HT-29 (cell line): Measurements from ENCODE around the gene WNT5A. TPM values are rescaled to one million over a fixed set of nuclear protein-coding genes. Genes with fewer than 3 reads are reported as not detected.

Experiments
- DNase-seq: peaks from one replicate; pipeline ENCODE4 v3.0.0-alpha.2; 2015; ENCODE audit warnings: low spot score
- total RNA-seq: library from RNA; depleted of rRNA; stranded (reverse); fragments of >200 nt; shearing (Covaris generic); gene quantifications from 2 replicates; pipeline ENCODE4 v1.2.3, GENCODE V29; 2014; rRNA removed

The WNT5A gene
- not detected in 2 replicates for total RNA-seq

GRCh38 chr3:55486857-55487380, at the start of gene WNT5A:
Gene WNT5A (minus strand): TSS chr3:55487306. CDS start chr3:55486985, 321 bp downstream.
- no peak for DNase-seq

- no peak for DNase-seq
Observed at GRCh38 chr3:55534876-55535275, 47.8 kb upstream of the WNT5A start.

GRCh38 chr3:55532806-55533205, 45.7 kb upstream of the WNT5A start:
- no peak for DNase-seq

- no peak for DNase-seq
Observed at GRCh38 chr3:55531321-55531720, 44.2 kb upstream of the WNT5A start.

DNA sequence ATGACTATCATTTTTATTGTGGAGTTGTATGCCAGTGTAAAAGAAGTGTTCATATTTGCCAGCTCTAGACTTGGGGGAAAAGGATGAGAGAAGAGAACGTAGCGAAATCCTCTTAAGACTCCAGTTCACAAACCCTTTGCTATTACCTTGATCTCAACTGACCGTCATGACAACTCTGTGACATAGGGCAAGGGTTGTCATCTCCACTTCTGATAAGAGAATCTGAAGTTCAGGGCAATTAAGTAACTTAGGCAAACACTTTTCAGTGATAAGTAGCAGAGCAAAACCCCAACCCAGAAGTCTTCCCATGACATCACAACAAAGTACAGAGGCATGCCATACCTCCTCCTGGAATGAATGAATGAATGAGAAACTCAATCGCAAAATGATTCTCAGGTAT, 40.3 kb upstream of the WNT5A start:
- no peak for DNase-seq

- DNase-seq, result no peak
Observed at GRCh38 chr3:55526332-55527030, 39.4 kb upstream of the WNT5A start.

GRCh38 chr3:55525436-55525835, 38.3 kb upstream of the WNT5A start:
- DNase-seq, result no peak

- DNase-seq, result no peak
Observed at GRCh38 chr3:55524565-55525244, 37.6 kb upstream of the WNT5A start.

GRCh38 chr3:55523471-55523870, 36.4 kb upstream of the WNT5A start:
- DNase-seq, result no peak

GRCh38 chr3:55521738-55522421, 34.8 kb upstream of the WNT5A start:
- DNase-seq, result no peak

DNA sequence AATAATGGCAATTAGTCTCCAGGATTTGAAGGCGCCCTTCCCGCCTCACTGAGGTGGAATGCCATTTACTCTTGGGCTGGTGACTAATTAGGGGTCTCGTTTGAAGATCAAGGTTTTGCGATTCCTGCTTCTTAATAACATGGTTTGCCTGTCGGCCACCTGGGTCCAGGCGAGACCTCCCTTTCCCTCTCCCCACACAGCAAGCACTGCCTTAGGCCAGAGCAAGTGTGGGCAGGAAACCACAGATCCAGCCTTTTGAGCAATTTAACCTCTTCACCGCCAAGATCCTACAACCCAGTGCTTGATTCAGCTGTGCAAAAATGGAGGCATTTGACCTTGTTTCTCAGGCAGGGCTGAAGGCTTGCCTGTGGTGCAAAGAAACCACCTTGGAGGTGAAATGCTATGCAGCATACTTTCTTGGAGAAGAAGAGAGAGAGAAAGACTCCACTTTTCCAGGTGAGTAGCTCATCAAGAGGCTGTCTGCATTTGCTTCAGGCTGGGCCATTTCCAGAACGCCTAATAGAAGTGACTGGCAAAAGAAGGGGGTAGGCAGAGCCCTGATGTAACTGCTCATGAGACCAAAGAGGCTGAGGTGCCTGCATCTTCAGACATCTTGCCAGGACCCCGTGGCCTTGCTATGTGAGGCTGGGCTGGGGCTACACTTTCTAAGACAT, 34.1 kb upstream of the WNT5A start:
- no peak for DNase-seq

- no peak for DNase-seq
Observed at GRCh38 chr3:55519019-55519418, 31.9 kb upstream of the WNT5A start.

GRCh38 chr3:55518451-55518850, 31.3 kb upstream of the WNT5A start:
- DNase-seq, result no peak

DNA sequence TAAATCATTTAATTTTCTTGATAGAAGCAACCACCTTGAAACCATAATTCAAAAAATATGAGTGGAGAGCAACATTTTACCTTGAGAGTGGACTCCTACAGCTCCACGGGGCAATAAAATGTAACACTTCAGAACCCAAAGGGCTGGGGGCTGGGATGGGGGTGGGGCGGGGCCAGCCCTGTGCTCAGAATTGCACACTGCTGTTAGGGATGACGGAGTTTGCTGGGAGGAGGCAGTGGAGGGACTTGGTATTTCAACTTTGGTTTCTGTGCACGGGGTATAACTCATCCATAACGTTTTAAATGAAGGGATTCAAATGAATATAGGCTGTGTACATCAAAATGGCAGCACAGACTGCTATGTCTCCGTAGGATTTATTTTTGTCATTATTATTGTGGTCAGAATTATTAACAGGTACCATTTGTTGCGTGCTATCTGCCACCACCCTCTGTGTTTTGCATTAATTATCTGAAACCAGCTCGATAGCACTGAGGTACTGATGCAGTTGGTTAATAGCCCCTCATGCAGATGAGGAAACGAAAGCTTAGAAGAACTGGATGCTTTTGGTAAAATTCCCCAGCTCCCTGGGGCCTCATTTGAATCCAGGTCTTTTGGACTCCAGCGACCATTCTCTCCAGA, 29.4 kb upstream of the WNT5A start:
- DNase-seq, result no peak

- DNase-seq, result no peak
Observed at GRCh38 chr3:55515550-55516246, 28.6 kb upstream of the WNT5A start.

- no peak for DNase-seq
Observed at GRCh38 chr3:55514962-55515361, 27.9 kb upstream of the WNT5A start.

DNA sequence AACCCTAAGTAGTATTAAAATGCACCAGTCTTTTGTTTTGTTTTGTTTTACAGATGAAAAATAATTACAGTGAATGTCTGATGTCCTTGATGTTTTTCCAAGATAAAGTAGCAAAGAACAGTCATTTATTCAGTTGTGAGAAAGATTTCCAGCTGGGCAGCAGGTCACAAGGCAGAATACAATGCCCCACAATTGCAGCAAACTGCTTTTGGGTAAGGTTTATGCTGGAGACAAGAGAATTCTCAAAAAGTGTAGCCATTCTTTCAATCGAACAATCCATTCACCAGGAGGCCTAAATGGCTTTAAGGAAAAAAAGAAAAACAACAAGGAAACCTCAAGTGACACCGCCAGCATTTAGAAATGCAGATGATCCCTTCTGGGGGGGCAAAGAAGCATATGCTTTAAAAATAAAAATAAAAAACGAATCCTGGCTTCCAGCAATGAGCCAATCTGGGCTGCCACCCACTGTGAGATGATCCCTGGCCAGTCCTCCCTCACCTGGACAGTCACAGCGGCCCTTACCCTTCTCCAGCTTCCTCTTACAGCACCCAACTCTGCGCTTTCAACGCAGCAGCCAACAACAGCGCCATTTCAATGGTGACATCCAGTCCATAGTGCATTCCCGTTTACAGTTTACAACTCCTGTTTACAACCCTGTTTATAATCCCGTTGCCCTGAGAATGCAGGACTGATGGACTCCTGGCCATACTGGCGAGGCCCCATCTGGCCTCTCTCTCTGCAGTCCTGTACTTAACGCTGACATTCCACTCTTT, 25.7 kb upstream of the WNT5A start:
- DNase-seq, result no peak

DNA sequence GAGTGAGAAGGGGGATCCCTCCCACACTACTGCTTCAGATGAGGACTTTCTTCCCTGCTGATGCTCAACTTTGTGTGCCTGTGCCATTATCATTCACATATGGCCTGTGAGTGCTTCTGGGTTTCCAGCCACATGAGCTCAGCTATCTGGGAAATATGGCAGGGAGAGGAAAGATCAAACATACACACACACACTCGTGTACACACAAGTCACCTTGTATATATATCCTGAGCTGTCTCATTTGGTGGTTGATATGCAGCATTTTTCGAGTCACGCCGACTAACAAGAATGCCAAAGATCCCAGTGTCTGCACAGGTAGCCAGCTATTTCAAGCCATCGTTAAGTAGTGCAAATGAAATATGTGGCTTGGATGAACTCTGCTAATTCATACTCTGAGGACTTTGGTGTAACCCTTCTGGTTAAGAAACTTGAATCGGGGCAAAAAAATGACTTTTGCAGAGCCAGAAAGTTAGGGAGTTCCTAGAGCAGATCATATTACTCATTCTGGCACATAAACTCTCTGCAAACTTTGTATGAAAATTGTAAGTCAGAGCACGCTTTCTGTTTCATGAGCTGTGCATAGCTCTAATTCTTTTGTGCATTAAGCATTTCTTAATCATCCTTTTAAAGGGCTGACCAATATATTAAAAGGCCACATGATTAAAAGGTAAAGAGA, 24.9 kb upstream of the WNT5A start:
- DNase-seq, result no peak

GRCh38 chr3:55508335-55508734, 21.2 kb upstream of the WNT5A start:
- no peak for DNase-seq
